ENCODE results near the gene KMT5B.

KMT5B gene

GRCh38 chr11:68142441-68143309, 70.4 kb downstream of the KMT5B start:
- DNase-seq: no peak

- no peak for DNase-seq
These were observed 71.1 kb downstream of the KMT5B start for GRCh38 chr11:68142028-68142412.

- DNase-seq: no peak
These were observed 71.7 kb downstream of the KMT5B start for GRCh38 chr11:68141246-68142027.

- DNase-seq: peak; percentile 10
These were observed 72.4 kb downstream of the KMT5B start for GRCh38 chr11:68140496-68141245.

- no peak for DNase-seq
These were observed 74.9 kb downstream of the KMT5B start for GRCh38 chr11:68138237-68138636.

GRCh38 chr11:68137833-68138232, 75.3 kb downstream of the KMT5B start:
- no peak for DNase-seq

- no peak for DNase-seq
These were observed 76.2 kb downstream of the KMT5B start for GRCh38 chr11:68136866-68137265.

- DNase-seq: no peak
These were observed 77.9 kb downstream of the KMT5B start for GRCh38 chr11:68135161-68135560.

- DNase-seq: no peak
These were observed 79.3 kb downstream of the KMT5B start for GRCh38 chr11:68133761-68134160.

GRCh38 chr11:68130121-68130520, 83.0 kb downstream of the KMT5B start:
- no peak for DNase-seq

- no peak for DNase-seq
These were observed 84.3 kb downstream of the KMT5B start for GRCh38 chr11:68128682-68129327.

GRCh38 chr11:68127714-68128681, 85.1 kb downstream of the KMT5B start:
- peak; percentile 77 for DNase-seq

GRCh38 chr11:68125164-68125563, 87.9 kb downstream of the KMT5B start:
- no peak for DNase-seq

- DNase-seq: peak; percentile 20
These were observed 90.1 kb downstream of the KMT5B start for GRCh38 chr11:68122936-68123539.

GRCh38 chr11:68121067-68121899, 91.8 kb downstream of the KMT5B start, which contains the start of gene CHKA:
Gene CHKA (minus strand): TSS chr11:68121388. CDS start chr11:68121177, 211 bp downstream.
- DNase-seq: peak; percentile 96

- peak; percentile 57 for DNase-seq
These were observed 92.6 kb downstream of the KMT5B start for GRCh38 chr11:68120273-68121066.

- peak; percentile 39 for DNase-seq
These were observed 94.2 kb downstream of the KMT5B start for GRCh38 chr11:68118706-68119448.

- no peak for DNase-seq
These were observed 95.1 kb downstream of the KMT5B start for GRCh38 chr11:68117853-68118470.
